Cardiac septum (tissue), 1 donor: Measurements from ENCODE around the gene LTBP3. TPM values are rescaled to one million over a fixed set of nuclear protein-coding genes. Genes with fewer than 3 reads are reported as not detected.

Experiments
- DNase-seq: peaks from one replicate; pipeline ENCODE4 v3.0.0-alpha.2; 2020; ENCODE audit warnings: low spot score
- intact Hi-C: fragments of 100-400 bp; cut with DNase I; formaldehyde crosslinking; loops from one replicate; pipeline ENCODE4 v1.14.0; 2022
- total RNA-seq: library from RNA; stranded (reverse); fragmentation: NEBNext Ultra II Directional; extraction: Animal tissue kit (Norgen Biotek cat#: 25700); gene quantifications from one replicate; pipeline ENCODE4 v1.2.1, GENCODE V29; 2021
- donor health status: DM: no; HTN: no; CAD: no.

LTBP3 gene
- total RNA-seq, 1 donor from 2014 or later: 148 TPM

GRCh38 chr11:65491614-65492386, 66.4 kb downstream of the LTBP3 start:
- intact Hi-C loops: loop anchor here (2.0 kb wide), 1 partner anchor 15 kb away; no protein-coding TSS in a partner anchor
- DNase-seq: peak; percentile 91

- DNase-seq: no peak
- intact Hi-C loops: no loop called here
Measured at GRCh38 chr11:65491163-65491465, 67.0 kb downstream of the LTBP3 start.

- no peak for DNase-seq
- intact Hi-C loops: no loop called here
Measured at GRCh38 chr11:65489706-65490320, 68.3 kb downstream of the LTBP3 start.

- intact Hi-C loops: no loop called here
- peak; percentile 90 for DNase-seq
Measured at GRCh38 chr11:65489035-65489705, 69.0 kb downstream of the LTBP3 start.

Other genes with a start within 250 kb of the LTBP3 start
- gene CDC42EP2, start 243.5 kb downstream of the LTBP3 start, total RNA-seq: 3.6 TPM
- 46.2 TPM for gene DPF2, start 224.5 kb downstream of the LTBP3 start, total RNA-seq
- gene TIGD3, start 203.6 kb downstream of the LTBP3 start, total RNA-seq: not detected
- gene SLC25A45, start 175.7 kb downstream of the LTBP3 start, total RNA-seq: 10.5 TPM
- 14.4 TPM for gene FRMD8, start 171.7 kb downstream of the LTBP3 start, total RNA-seq
- 668 TPM for gene NEAT1, start 135.6 kb downstream of the LTBP3 start, total RNA-seq
- 9,850 TPM for gene MALAT1, start 59.3 kb downstream of the LTBP3 start, total RNA-seq
- gene SCYL1, start 33.3 kb downstream of the LTBP3 start, total RNA-seq: 60.2 TPM
- 28.3 TPM for gene ZNRD2, start 12.1 kb upstream of the LTBP3 start, total RNA-seq
- gene FAM89B, start 14.2 kb upstream of the LTBP3 start, total RNA-seq: 47.4 TPM
- gene EHBP1L1, start 17.7 kb upstream of the LTBP3 start, total RNA-seq: 174 TPM
- 1.5 TPM for gene KCNK7, start 37.4 kb upstream of the LTBP3 start, total RNA-seq
- gene MAP3K11, start 55.9 kb upstream of the LTBP3 start, total RNA-seq: 42.5 TPM
- 15.9 TPM for gene PCNX3, start 57.4 kb upstream of the LTBP3 start, total RNA-seq
- 29.7 TPM for gene SIPA1, start 79.7 kb upstream of the LTBP3 start, total RNA-seq
- 45.0 TPM for gene RELA, start 104.6 kb upstream of the LTBP3 start, total RNA-seq
- gene KAT5, start 153.9 kb upstream of the LTBP3 start, total RNA-seq: 49.2 TPM
- 48.8 TPM for gene RNASEH2C, start 162.4 kb upstream of the LTBP3 start, total RNA-seq
- 8.7 TPM for gene AP5B1, start 222.6 kb upstream of the LTBP3 start, total RNA-seq
- gene OVOL1, start 228.7 kb upstream of the LTBP3 start, total RNA-seq: not detected